RWPE2 (cell line): ENCODE measurements around the gene USP21.

ENCODE experiments used
- ATAC-seq: fragments of 200-7000 bp; cut with Tn5 transposase; 3 replicates; pipeline ENCODE4 v1.9.1; 2021; ENCODE audit warnings: low read depth
- DNase-seq: peaks from one replicate; pipeline ENCODE4 v3.0.0-alpha.2; 2020; ENCODE audit warnings: low spot score
- H3K27ac ChIP-seq: fragments of 450-650 bp; 2 replicates; pipeline ENCODE4 v1.5.1; 2017; ENCODE audit warnings: mild to moderate bottlenecking; ENCODE audit not compliant: poor library complexity, severe bottlenecking
- H3K27me3 ChIP-seq: fragments of 250-450 bp; sonication (Bioruptor Pico); 2 replicates; pipeline ENCODE4 v1.5.1; 2021; ENCODE audit warnings: mild to moderate bottlenecking, moderate library complexity; ENCODE audit not compliant: insufficient read depth, poor library complexity, severe bottlenecking
- H3K36me3 ChIP-seq: fragments of 250-450 bp; sonication (Bioruptor Pico); 2 replicates; pipeline ENCODE4 v1.5.1; 2020; ENCODE audit warnings: low read depth, mild to moderate bottlenecking, moderate library complexity
- H3K4me1 ChIP-seq: fragments of 250-450 bp; sonication (Bioruptor Pico); 2 replicates; pipeline ENCODE4 v1.5.1; 2021; ENCODE audit warnings: mild to moderate bottlenecking, moderate library complexity; ENCODE audit not compliant: insufficient read depth, poor library complexity, severe bottlenecking
- H3K4me3 ChIP-seq: fragments of 250-450 bp; sonication (Bioruptor Pico); 2 replicates; pipeline ENCODE4 v1.5.1; 2021; ENCODE audit warnings: mild to moderate bottlenecking, moderate library complexity; ENCODE audit not compliant: severe bottlenecking
- H3K9me3 ChIP-seq: fragments of 250-450 bp; sonication (Bioruptor Pico); 2 replicates; pipeline ENCODE4 v1.5.1; 2021; ENCODE audit warnings: mild to moderate bottlenecking, moderate library complexity; ENCODE audit not compliant: severe bottlenecking
- TF ChIP-seq, protein P1 (sequence below): fragments of 450-650 bp; IDR thresholded peaks from one replicate; pipeline ENCODE4 v1.5.1; 2017; ENCODE audit warnings: mild to moderate bottlenecking, moderate library complexity; ENCODE audit not compliant: poor library complexity, severe bottlenecking

Gene USP21

DNA sequence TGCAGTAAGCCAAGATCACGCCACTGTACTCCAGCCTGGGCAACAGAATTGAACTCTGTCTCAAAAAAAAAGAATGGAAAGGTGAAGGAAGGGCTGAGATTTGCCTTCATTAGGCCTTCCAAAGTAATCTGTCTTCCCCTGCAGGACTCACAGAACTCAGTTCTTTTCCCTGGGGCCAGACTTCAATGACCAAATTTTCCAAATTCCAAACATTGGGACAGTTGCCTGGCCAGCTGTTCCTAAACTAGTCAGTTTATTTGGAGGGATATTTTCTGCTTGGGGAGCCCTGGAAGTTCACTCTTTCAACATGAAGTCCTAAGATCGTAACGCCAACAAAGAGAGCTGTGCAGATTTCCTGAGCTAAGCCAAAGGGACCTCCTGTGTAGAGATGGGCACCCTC, 21.4 kb upstream of the USP21 start:
- Histone ChIP-seq H3K4me1 (peaks cover 4% of the 10 kb centered on the region), H3K4me3 (no peak overlapping the region)
- DNase-seq: no peak

DNA sequence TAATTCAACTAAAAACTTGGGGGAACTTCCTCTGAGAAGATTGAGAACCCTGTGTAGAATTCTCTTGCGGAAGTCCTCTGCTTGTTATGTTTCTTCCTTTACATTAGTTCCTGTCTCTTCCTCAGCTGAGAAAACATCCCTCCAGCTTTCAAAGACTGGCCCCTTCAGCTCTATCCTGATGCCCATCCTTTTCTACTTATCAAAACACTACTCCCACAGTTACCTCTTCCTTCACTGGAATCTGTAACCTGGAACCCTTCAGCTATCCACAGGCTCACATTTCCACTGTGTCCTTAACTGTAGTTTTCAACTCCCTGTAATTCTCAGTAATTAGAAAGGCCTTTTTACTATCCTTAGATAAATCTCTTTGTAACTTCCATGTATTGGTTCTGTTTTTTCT, 20.9 kb upstream of the USP21 start:
- ATAC-seq: no peak
- Histone ChIP-seq H3K36me3 (no peaks in the 10 kb centered on the region), H3K4me1 (peaks cover 4% of the 10 kb centered on the region), H3K27me3 (no peaks in the 10 kb centered on the region), H3K27ac (no peak overlapping the region), H3K4me3 (no peak overlapping the region), H3K9me3 (no peaks in the 10 kb centered on the region)
- no peak for DNase-seq
- TF ChIP-seq, protein P1, sequence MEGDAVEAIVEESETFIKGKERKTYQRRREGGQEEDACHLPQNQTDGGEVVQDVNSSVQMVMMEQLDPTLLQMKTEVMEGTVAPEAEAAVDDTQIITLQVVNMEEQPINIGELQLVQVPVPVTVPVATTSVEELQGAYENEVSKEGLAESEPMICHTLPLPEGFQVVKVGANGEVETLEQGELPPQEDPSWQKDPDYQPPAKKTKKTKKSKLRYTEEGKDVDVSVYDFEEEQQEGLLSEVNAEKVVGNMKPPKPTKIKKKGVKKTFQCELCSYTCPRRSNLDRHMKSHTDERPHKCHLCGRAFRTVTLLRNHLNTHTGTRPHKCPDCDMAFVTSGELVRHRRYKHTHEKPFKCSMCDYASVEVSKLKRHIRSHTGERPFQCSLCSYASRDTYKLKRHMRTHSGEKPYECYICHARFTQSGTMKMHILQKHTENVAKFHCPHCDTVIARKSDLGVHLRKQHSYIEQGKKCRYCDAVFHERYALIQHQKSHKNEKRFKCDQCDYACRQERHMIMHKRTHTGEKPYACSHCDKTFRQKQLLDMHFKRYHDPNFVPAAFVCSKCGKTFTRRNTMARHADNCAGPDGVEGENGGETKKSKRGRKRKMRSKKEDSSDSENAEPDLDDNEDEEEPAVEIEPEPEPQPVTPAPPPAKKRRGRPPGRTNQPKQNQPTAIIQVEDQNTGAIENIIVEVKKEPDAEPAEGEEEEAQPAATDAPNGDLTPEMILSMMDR: no peak

More for the DNA sequence above, 21.4 kb upstream of the USP21 start:
- no peaks in the 10 kb centered on the region for H3K9me3 ChIP-seq
- no peaks in the 10 kb centered on the region for H3K36me3 ChIP-seq
- ATAC-seq: no peak
- no peaks in the 10 kb centered on the region for H3K27me3 ChIP-seq
- H3K27ac ChIP-seq: no peak overlapping the region
- TF ChIP-seq, protein P1: no peak

DNA sequence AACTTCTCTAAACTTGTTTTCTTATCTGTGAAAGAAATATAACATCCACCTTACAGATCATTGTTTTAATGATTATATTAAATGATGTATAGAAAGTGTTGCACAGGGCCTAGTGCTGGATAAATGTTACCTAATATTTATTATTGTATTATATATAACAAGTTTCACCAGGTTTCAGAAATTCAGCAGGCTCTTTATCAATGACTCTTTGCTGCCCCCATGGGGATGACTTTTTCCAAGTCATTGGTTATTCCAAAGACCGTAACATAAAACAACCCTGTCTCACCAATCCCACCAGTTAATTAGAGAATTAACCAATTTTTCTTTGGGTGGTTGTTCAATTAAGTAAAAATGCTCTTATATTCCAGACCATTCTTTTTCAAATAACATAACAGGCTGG, 19.5 kb upstream of the USP21 start:
- Histone ChIP-seq H3K4me3 (no peak overlapping the region), H3K4me1 (no peaks in the 10 kb centered on the region), H3K36me3 (no peaks in the 10 kb centered on the region), H3K27ac (no peak overlapping the region), H3K27me3 (no peaks in the 10 kb centered on the region), H3K9me3 (no peaks in the 10 kb centered on the region)
- TF ChIP-seq, protein P1: peak; percentile 77
- peak; percentile 58; the same call in 2 of the 3 replicates for ATAC-seq
- DNase-seq: no peak

DNA sequence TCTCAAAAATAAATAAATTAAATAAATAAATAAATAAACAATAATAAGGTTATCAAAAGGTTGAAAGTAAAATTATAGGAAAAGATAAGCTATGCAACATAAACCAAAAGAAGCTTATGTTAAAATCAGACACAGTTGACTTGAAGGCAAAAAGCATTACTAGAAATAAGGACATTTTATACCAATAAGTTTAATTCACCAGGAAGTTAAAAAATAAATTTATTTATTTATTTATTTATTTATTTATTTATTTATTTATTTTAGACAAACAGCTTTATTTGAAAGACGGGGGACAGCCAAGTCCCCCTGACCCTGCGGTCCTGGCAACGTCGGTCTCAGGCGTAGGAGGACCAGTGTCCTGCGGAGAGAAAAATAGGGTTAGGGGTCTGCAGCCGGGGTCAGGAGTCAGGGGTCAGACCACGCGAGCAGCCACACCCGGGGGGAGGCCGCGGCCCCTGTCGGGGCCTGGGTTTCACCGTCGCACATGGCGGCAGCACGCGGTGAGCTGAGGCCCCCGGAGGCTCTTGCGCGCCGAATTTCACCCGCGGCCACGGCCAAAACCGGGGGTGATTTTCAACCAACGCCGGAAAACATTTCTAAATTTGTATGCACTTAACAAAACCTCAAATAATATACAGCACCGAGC, 18.4 kb upstream of the USP21 start:
- H3K36me3 ChIP-seq: no peaks in the 10 kb centered on the region
- ATAC-seq: no peak
- H3K27ac ChIP-seq: no peak overlapping the region
- no peak for DNase-seq
- TF ChIP-seq, protein P1: no peak
- H3K27me3 ChIP-seq: no peaks in the 10 kb centered on the region
- H3K4me1 ChIP-seq: no peaks in the 10 kb centered on the region
- no peaks in the 10 kb centered on the region for H3K9me3 ChIP-seq
- no peak overlapping the region for H3K4me3 ChIP-seq

DNA sequence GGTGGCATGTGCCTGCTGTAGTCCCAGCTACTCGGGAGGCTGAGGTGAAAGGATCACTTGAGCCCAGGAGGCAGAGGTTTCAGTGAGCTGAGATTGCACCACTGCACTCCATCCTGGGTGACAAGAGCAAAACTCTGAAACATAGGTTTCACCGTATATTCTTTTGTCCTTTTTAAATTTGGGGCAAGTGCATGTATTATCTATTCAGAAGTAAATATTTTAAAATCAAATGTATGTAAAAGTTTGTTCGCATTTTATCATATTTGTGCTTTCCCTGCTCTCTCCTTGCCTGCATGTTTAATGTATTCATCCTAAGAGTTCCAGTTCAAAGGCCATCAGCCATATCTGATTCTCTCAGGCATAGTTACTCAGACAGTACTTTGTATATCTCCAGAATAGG, 13.5 kb upstream of the USP21 start:
- no peaks in the 10 kb centered on the region for H3K27me3 ChIP-seq
- H3K9me3 ChIP-seq: no peaks in the 10 kb centered on the region
- ATAC-seq: no peak
- H3K36me3 ChIP-seq: no peaks in the 10 kb centered on the region
- no peak for DNase-seq
- no peak overlapping the region for H3K27ac ChIP-seq
- H3K4me1 ChIP-seq: no peaks in the 10 kb centered on the region
- TF ChIP-seq, protein P1: no peak
- no peak overlapping the region for H3K4me3 ChIP-seq
